Fibroblast of skin of scalp (primary cell): ENCODE measurements around the gene TRH.
"Not testable (repeated sequence)": the region's sequence is repeated elsewhere in the genome, so short reads cannot be mapped to it uniquely, and the experiment has no call there.

ENCODE experiments used
- DNase-seq: peaks from one replicate; pipeline ENCODE4 v3.0.0-alpha.2; 2013

Gene TRH

GRCh38 chr3:129965937-129966336 lies 8.6 kb upstream of the TRH start:
- no peak for DNase-seq

GRCh38 chr3:129966876-129967275 lies 7.6 kb upstream of the TRH start:
- no peak for DNase-seq

GRCh38 chr3:129967761-129968160 lies 6.8 kb upstream of the TRH start:
- no peak for DNase-seq

- no peak for DNase-seq
These were observed 3.0 kb upstream of the TRH start for GRCh38 chr3:129971351-129972052.

GRCh38 chr3:129972301-129972700 lies 2.2 kb upstream of the TRH start:
- no peak for DNase-seq

GRCh38 chr3:129973853-129974563 lies 512 bp upstream of the TRH start:
- DNase-seq = no peak

- DNase-seq = no peak
These were observed 549 bp downstream of the TRH start for GRCh38 chr3:129974833-129975704.

GRCh38 chr3:129975705-129976048 lies 1.2 kb downstream of the TRH start:
- no peak for DNase-seq

- no peak for DNase-seq
These were observed 1.8 kb downstream of the TRH start for GRCh38 chr3:129976286-129976685.

GRCh38 chr3:129978123-129978522 lies 3.6 kb downstream of the TRH start:
- DNase-seq = no peak

- no peak for DNase-seq
These were observed 5.4 kb downstream of the TRH start for GRCh38 chr3:129979905-129980304.

GRCh38 chr3:129983561-129983960 lies 9.0 kb downstream of the TRH start:
- DNase-seq = no peak

GRCh38 chr3:129984125-129984524 lies 9.6 kb downstream of the TRH start:
- peak; percentile 7 for DNase-seq

GRCh38 chr3:129985113-129985512 lies 10.6 kb downstream of the TRH start:
- DNase-seq = no peak

GRCh38 chr3:129988429-129988828 lies 13.9 kb downstream of the TRH start:
- no peak for DNase-seq

- no peak for DNase-seq
These were observed 14.9 kb downstream of the TRH start for GRCh38 chr3:129989414-129989813.

- DNase-seq = peak; percentile 6
These were observed 18.3 kb downstream of the TRH start for GRCh38 chr3:129992781-129993180.

- DNase-seq = no peak
These were observed 20.5 kb downstream of the TRH start for GRCh38 chr3:129994883-129995559.

GRCh38 chr3:129996073-129996472 lies 21.6 kb downstream of the TRH start:
- no peak for DNase-seq

GRCh38 chr3:129999176-129999575 lies 24.7 kb downstream of the TRH start:
- not testable (repeated sequence) for DNase-seq

GRCh38 chr3:130002666-130003598 lies 28.4 kb downstream of the TRH start:
- peak; percentile 20 for DNase-seq

- no peak for DNase-seq
These were observed 36.0 kb downstream of the TRH start for GRCh38 chr3:130010556-130010955.
